LHCN-M2 (cell line): Measurements from ENCODE around the gene BTG1. TPM values are rescaled to one million over a fixed set of nuclear protein-coding genes. Genes with fewer than 3 reads are reported as not detected.

ENCODE experiments used
- DNase-seq: peaks from one replicate; pipeline ENCODE4 v3.0.0-alpha.2; 2012; ENCODE audit warnings: low read depth
- total RNA-seq: library from RNA; depleted of rRNA; stranded (reverse); fragments of >200 nt; gene quantifications from 2 replicates; pipeline ENCODE4 v1.2.3, GENCODE V29; 2014

BTG1 gene
- total RNA-seq, 1 experiment from 2014 or later = 17.5 TPM

GRCh38 chr12:92133795-92134637, 11.6 kb downstream of the BTG1 start:
- DNase-seq = no peak

DNA sequence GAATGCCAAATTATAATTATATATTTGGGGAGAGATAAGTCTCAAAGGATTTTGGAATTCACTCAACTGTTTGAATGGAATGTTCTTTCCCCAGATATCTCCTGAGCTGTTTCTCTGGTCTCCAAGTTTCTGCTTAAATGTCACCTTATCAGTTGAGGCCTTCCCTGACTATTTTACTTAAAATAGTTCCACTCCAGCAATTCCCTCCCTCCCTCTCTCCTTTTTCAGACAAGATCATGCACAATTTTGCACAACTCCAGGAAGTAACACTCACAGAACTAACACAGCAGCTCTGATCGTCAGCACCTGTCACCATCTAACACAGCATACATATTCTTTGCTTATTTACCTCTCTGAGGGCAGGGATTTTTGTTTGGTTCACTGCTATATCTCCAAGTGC, 12.5 kb downstream of the BTG1 start:
- peak; percentile 56 for DNase-seq

- no peak for DNase-seq
These were observed 13.4 kb downstream of the BTG1 start for GRCh38 chr12:92132288-92132687.

- DNase-seq = no peak
These were observed 14.6 kb downstream of the BTG1 start for GRCh38 chr12:92130999-92131398.

DNA sequence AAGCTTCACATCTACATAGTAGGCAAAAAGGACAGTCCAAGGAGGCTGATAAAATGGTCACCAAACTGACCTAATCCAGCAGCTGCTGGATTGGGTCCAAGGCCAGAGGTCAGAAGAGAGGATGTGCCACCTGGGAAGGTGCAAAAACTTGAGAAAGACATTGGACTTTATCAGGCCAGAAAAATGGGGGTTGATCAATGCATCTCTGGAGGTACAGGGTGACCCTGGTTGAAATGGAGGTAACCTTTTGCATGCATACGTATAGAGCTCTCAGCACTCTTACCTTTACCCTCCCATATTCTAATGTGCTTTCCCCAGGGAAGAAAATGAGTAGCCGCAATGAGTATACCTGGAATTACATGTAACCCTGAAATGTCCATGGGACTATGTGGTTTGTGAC, 16.0 kb downstream of the BTG1 start:
- no peak for DNase-seq

- DNase-seq = no peak
These were observed 17.0 kb downstream of the BTG1 start for GRCh38 chr12:92128612-92129011.

DNA sequence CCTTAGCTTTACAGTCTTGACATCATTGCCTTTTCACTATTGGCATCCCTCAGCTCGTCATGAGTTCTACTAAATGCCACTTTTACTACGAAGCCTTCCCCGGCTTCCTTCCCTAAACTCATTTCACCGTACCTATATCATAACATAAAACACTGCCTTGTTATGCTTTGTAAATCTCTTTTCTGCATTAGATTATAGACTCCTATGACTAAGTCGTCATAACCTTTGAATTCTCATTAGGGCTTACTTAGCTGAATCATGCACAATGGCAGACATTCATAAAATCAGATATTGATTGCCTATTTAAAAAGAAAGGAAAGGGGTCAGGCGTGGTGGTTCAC, 21.0 kb downstream of the BTG1 start:
- DNase-seq = no peak

GRCh38 chr12:92123780-92124688, 21.6 kb downstream of the BTG1 start:
- DNase-seq = no peak

DNA sequence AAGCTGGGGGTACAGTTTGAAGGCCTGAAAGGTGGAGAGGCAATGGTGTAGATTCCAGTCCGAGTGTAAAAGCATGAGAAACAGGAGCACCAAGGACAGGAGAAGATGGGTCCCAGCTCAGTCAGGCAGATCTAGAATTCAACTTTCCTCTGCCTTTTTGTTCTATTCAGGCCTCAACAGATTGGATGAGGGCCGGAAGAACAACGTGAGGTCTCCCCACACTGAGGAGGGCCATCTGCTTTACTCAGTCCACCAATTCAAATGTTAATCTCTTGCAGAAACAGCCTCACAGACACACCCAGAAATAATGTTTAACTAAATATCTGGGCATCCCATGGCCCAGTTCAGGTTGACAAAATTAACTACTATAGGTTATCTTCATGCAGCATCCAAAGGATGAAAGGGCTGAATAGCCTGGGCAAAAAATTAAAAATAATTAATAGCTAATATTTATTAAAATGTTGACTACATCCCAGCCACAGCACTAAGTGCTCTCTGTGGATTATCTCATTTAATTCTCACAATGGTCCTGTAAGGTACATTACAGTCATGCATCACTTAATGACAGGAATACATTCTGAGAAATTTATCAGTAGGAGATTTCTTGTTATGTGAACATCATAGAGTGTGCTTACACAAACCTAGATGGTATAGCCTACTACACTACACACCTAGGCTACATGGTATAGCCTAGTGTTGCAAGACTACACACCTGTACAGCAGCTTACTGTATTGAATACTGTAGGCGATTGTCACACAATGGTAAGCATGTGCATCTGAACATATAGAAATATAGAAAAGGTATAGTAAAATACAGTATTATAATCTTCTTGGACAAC, 22.5 kb downstream of the BTG1 start:
- no peak for DNase-seq

- DNase-seq = no peak
These were observed 23.8 kb downstream of the BTG1 start for GRCh38 chr12:92121826-92122225.

- no peak for DNase-seq
These were observed 26.7 kb downstream of the BTG1 start for GRCh38 chr12:92118826-92119536.

DNA sequence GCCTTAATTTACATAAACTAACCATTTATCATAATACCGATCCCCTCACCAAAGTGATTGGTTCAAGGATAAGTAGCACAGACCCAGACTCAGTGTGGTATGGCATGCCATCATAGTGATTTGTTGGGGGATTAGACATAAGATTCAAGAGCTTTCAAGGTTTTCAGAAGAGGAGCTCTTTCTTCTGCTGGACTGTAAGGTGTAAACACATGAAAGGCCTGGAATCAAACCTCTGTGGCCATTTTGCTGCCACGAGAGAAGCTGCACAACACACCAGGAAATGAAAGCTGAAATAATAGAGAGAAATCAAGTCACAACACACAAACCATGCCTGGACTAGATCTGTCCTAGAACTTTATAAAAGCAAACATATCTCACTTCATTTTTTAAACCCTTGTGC, 30.8 kb downstream of the BTG1 start:
- DNase-seq = no peak

DNA sequence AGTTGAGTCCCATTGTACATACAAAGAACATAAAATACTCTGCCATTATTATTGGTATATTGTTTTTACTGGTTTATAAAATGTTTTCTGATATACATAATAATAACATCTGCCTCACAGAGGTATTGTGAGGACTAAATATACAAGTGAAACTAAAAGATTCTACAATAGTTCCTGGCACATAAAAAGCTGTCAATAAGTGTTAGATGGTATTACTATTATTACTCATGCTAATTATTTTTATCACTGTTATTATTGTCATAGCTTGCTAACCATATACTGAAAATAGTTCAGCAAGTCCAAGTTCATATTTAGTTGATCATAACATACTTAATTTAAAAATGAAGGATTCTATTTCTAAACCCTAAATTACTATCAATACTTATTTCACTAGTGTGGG, 34.4 kb downstream of the BTG1 start:
- DNase-seq = no peak

DNA sequence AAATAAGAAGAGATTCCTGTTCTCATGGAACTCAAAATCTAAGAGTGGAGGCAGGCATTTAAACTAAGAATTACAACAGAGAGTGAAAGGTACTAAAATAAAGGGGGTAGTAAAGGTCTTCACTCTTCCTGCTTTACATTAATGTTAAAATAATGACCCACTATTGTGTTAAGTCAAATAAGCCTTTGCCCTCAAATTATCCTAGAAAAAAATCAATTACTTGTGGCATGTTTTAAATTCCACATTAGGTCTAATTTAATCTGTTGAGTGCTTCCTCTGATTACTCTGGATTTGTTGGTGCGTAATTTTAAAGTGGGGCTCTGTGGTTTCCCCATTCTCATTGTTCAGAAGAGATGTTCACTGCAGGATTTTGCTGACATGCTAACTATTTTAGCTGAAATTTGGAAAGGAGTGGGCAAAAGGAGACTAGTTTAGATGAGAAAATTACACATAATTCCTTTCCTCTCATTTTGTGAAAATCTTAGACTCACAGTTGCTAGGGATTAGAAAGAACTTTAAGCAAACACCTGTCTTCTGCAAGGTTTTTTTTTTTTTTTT, 35.5 kb downstream of the BTG1 start:
- no peak for DNase-seq

- DNase-seq = no peak
These were observed 36.0 kb downstream of the BTG1 start for GRCh38 chr12:92109613-92110012.

DNA sequence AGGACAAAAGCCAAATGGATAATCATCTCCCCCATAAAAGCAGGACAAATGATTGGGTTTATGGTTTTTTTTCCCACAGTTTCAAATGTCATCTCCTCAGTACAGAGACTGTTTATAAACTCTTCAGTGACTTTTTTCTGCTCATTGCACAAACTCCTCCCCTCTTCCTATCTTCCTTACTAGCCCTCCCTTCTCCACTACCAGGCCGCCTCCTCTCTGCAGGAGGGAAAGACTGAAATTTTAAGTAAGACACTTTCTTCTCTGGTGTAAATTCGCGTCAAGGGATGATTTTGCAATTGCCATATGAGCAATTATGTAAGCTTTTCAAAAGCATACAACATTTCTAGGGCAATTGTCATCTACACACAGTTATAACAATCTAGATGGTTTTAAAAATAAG, 37.0 kb downstream of the BTG1 start:
- peak; percentile 70 for DNase-seq

GRCh38 chr12:92107621-92108131, 38.0 kb downstream of the BTG1 start:
- peak; percentile 32 for DNase-seq

DNA sequence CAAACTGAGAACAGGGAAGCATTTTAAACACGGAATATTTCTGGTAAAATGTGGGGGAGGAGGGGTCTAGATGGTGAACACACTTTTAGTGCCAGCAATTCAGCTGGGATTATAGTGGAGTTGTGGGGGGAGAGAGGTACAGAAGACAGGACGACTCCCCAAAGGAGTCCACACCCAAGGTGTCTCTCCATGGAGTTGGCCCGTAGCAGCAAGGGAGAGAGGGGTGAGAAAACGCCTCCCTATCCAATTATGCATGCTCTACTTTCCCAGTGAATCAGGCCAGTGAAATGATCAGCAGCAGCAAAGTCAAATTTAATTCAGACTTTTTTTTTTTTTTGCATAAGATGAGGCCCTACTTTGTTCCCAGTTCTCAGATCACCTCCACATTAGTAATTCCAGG, 38.6 kb downstream of the BTG1 start:
- DNase-seq = no peak

GRCh38 chr12:92105676-92106075, 40.0 kb downstream of the BTG1 start:
- DNase-seq = no peak

- no peak for DNase-seq
These were observed 40.5 kb downstream of the BTG1 start for GRCh38 chr12:92105110-92105509.

DNA sequence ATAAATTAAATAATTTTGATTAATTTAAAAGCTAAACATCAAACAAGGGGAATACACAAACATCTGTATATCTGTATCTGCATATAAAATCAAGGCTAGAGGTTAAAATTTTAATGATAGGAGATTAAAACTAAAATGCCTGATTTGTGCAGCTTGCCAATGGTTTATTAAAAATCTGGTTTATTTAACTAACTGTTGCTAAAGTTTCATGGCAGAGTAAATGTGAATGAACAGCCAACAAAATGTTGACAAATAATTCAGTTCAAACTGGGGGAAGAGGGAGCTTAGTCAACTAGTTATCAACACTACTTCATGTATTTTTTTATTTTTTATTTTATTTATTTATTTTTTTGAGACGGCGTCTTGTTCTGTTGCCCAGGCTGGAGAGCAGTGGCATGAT, 43.0 kb downstream of the BTG1 start:
- no peak for DNase-seq
